ENCODE measurements around the gene SELE.
A peak's percentile ranks its signal among the peaks of the same experiment; 100 is the strongest.
"Not testable (repeated sequence)": the region's sequence is repeated elsewhere in the genome, so short reads cannot be mapped to it uniquely, and the experiment has no call there.

Gene SELE

GRCh38 chr1:169698976-169699375 is 34.9 kb downstream of the SELE start:
- Histone ChIP-seq H3K36me3 (ENCODE audit: control insufficient read depth, insufficient read depth, low read length) (no peaks in the 10 kb centered on the region), H3K9me3 (ENCODE audit: control insufficient read depth, insufficient read depth, low read length) (no peaks in the 10 kb centered on the region), H3K27me3 (ENCODE audit: control insufficient read depth, insufficient read depth, low read length) (0 out of 2 replicates have a peak, but pooled peaks cover 3% of the 10 kb centered on the region), H3K27ac (ENCODE audit: low read depth, low read length) (no peak overlapping the region), H3K4me1 (ENCODE audit: control insufficient read depth, insufficient read depth, low read length) (no peaks in the 10 kb centered on the region), H3K4me3 (ENCODE audit: low read depth, low read length) (no peak overlapping the region), H3K9ac (ENCODE audit: low read depth, low read length) (no peak overlapping the region)

DNA sequence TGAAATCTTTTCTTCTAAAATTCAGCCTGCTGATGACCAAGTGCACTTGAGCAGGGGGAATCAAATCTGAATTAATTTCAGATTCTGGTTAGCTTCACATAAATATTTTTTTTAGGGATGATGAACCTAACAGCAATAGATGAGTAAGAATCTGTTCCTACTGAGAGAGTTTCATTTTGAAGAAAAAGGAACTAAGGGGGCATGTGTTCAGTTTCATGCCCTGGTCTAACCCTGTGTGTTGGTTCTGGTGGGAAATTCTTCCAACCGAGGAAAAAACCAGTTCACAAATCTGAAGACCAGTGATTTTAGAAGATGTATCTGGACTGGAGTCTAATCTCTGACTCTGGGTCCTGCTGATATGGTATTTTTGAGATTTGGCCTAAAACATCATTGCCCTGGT is 36.1 kb downstream of the SELE start:
- H3K4me1 ChIP-seq (ENCODE audit: control insufficient read depth, insufficient read depth, low read length), result no peaks in the 10 kb centered on the region
- H3K4me3 ChIP-seq (ENCODE audit: low read depth, low read length), result no peak overlapping the region
- no peaks in the 10 kb centered on the region for H3K9me3 ChIP-seq (ENCODE audit: control insufficient read depth, insufficient read depth, low read length)
- H3K9ac ChIP-seq (ENCODE audit: low read depth, low read length), result no peak overlapping the region
- no peaks in the 10 kb centered on the region for H3K36me3 ChIP-seq (ENCODE audit: control insufficient read depth, insufficient read depth, low read length)
- H3K27me3 ChIP-seq (ENCODE audit: control insufficient read depth, insufficient read depth, low read length), result peaks cover 4% of the 10 kb centered on the region; the same call in 1 of the 2 replicates
- H3K27ac ChIP-seq (ENCODE audit: low read depth, low read length), result no peak overlapping the region

GRCh38 chr1:169696273-169697100 is 37.4 kb downstream of the SELE start:
- Histone ChIP-seq H3K27me3 (ENCODE audit: control insufficient read depth, insufficient read depth, low read length) (peaks cover 14% of the 10 kb centered on the region), H3K9ac (ENCODE audit: low read depth, low read length) (no peak overlapping the region), H3K27ac (ENCODE audit: low read depth, low read length) (no peak overlapping the region), H3K4me1 (ENCODE audit: control insufficient read depth, insufficient read depth, low read length) (0 out of 2 replicates have a peak, but pooled peaks cover 4% of the 10 kb centered on the region), H3K36me3 (ENCODE audit: control insufficient read depth, insufficient read depth, low read length) (no peaks in the 10 kb centered on the region), H3K9me3 (ENCODE audit: control insufficient read depth, insufficient read depth, low read length) (no peaks in the 10 kb centered on the region), H3K4me3 (ENCODE audit: low read depth, low read length) (no peak overlapping the region)

- no peak overlapping the region for H3K27ac ChIP-seq (ENCODE audit: low read depth, low read length)
- no peaks in the 10 kb centered on the region for H3K9me3 ChIP-seq (ENCODE audit: control insufficient read depth, insufficient read depth, low read length)
- H3K4me1 ChIP-seq (ENCODE audit: control insufficient read depth, insufficient read depth, low read length), result peaks cover 24% of the 10 kb centered on the region
- H3K9ac ChIP-seq (ENCODE audit: low read depth, low read length), result no peak overlapping the region
- H3K36me3 ChIP-seq (ENCODE audit: control insufficient read depth, insufficient read depth, low read length), result no peaks in the 10 kb centered on the region
- no peak overlapping the region for H3K4me3 ChIP-seq (ENCODE audit: low read depth, low read length)
- H3K27me3 ChIP-seq (ENCODE audit: control insufficient read depth, insufficient read depth, low read length), result peaks cover 34% of the 10 kb centered on the region
Observed at GRCh38 chr1:169694304-169695075, 39.4 kb downstream of the SELE start.

GRCh38 chr1:169692756-169693460 is 41.0 kb downstream of the SELE start:
- Histone ChIP-seq H3K9me3 (ENCODE audit: control insufficient read depth, insufficient read depth, low read length) (no peaks in the 10 kb centered on the region), H3K4me1 (ENCODE audit: control insufficient read depth, insufficient read depth, low read length) (peaks cover 25% of the 10 kb centered on the region), H3K4me3 (ENCODE audit: low read depth, low read length) (no peak overlapping the region), H3K36me3 (ENCODE audit: control insufficient read depth, insufficient read depth, low read length) (no peaks in the 10 kb centered on the region), H3K27ac (ENCODE audit: low read depth, low read length) (no peak overlapping the region), H3K27me3 (ENCODE audit: control insufficient read depth, insufficient read depth, low read length) (peaks cover 45% of the 10 kb centered on the region), H3K9ac (ENCODE audit: low read depth, low read length) (no peak overlapping the region)

- Histone ChIP-seq H3K9ac (ENCODE audit: low read depth, low read length) (no peak overlapping the region), H3K4me3 (ENCODE audit: low read depth, low read length) (peak overlapping the region; percentile 16; the same call in 1 of the 2 replicates), H3K9me3 (ENCODE audit: control insufficient read depth, insufficient read depth, low read length) (no peaks in the 10 kb centered on the region), H3K4me1 (ENCODE audit: control insufficient read depth, insufficient read depth, low read length) (peaks cover 25% of the 10 kb centered on the region), H3K27me3 (ENCODE audit: control insufficient read depth, insufficient read depth, low read length) (peaks cover 56% of the 10 kb centered on the region), H3K27ac (ENCODE audit: low read depth, low read length) (no peak overlapping the region), H3K36me3 (ENCODE audit: control insufficient read depth, insufficient read depth, low read length) (no peaks in the 10 kb centered on the region)
Observed at GRCh38 chr1:169690489-169690888, 43.4 kb downstream of the SELE start.

- Histone ChIP-seq H3K9me3 (ENCODE audit: control insufficient read depth, insufficient read depth, low read length) (no peaks in the 10 kb centered on the region), H3K27me3 (ENCODE audit: control insufficient read depth, insufficient read depth, low read length) (peaks cover 64% of the 10 kb centered on the region), H3K4me3 (ENCODE audit: low read depth, low read length) (no peak overlapping the region), H3K9ac (ENCODE audit: low read depth, low read length) (no peak overlapping the region), H3K27ac (ENCODE audit: low read depth, low read length) (no peak overlapping the region), H3K4me1 (ENCODE audit: control insufficient read depth, insufficient read depth, low read length) (peaks cover 25% of the 10 kb centered on the region), H3K36me3 (ENCODE audit: control insufficient read depth, insufficient read depth, low read length) (no peaks in the 10 kb centered on the region)
Observed at GRCh38 chr1:169689395-169689794, 44.5 kb downstream of the SELE start.

GRCh38 chr1:169688377-169688776 is 45.5 kb downstream of the SELE start:
- H3K4me3 ChIP-seq (ENCODE audit: low read depth, low read length); H3K27ac ChIP-seq (ENCODE audit: low read depth, low read length); H3K36me3 ChIP-seq (ENCODE audit: control insufficient read depth, insufficient read depth, low read length); H3K9me3 ChIP-seq (ENCODE audit: control insufficient read depth, insufficient read depth, low read length); H3K9ac ChIP-seq (ENCODE audit: low read depth, low read length): not testable (repeated sequence)
- Histone ChIP-seq H3K27me3 (ENCODE audit: control insufficient read depth, insufficient read depth, low read length) (peaks cover 73% of the 10 kb centered on the region), H3K4me1 (ENCODE audit: control insufficient read depth, insufficient read depth, low read length) (peaks cover 25% of the 10 kb centered on the region)

DNA sequence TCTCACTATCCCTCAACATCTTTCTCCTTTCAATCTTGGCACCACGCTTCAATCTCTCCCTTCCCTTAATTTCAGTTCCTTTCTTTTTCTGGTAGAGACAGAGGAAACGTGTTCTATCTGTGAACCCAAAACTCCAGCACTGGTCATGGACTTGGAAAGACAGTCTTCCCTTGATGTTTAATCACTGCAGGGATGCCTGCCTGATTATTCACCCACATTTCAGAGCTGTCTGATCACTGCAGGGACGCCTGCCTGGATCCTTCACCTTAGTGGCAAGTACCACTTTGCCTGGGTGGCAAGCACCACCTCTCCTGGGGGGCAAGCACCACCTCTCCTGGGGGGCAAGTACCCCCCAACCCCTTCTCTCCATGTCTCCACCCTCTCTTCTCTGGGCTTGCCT is 50.2 kb downstream of the SELE start:
- H3K27me3 ChIP-seq (ENCODE audit: control insufficient read depth, insufficient read depth, low read length), result peaks cover 80% of the 10 kb centered on the region
- no peak overlapping the region for H3K27ac ChIP-seq (ENCODE audit: low read depth, low read length)
- no peaks in the 10 kb centered on the region for H3K4me1 ChIP-seq (ENCODE audit: control insufficient read depth, insufficient read depth, low read length)
- H3K9me3 ChIP-seq (ENCODE audit: control insufficient read depth, insufficient read depth, low read length), result 0 out of 2 replicates have a peak, but pooled peaks cover 4% of the 10 kb centered on the region
- no peaks in the 10 kb centered on the region for H3K36me3 ChIP-seq (ENCODE audit: control insufficient read depth, insufficient read depth, low read length)
- H3K9ac ChIP-seq (ENCODE audit: low read depth, low read length), result no peak overlapping the region
- no peak overlapping the region for H3K4me3 ChIP-seq (ENCODE audit: low read depth, low read length)

DNA sequence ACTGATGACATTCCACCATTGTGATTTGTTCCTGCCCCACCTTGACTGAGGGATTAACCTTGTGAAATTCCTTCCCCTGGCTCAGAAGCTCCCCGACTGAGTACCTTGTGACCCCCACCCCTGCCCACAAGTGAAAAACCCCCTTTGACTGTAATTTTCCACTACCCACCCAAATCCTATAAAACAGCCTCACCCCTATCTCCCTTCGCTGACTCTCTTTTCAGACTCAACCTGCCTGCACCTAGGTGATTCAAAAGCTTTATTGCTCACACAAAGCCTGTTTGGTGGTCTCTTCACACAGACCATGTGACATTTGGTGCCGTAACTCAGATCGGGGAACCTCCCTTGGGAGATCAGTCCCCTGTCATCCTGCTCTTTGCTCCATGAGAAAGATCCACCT is 50.7 kb downstream of the SELE start:
- H3K4me3 ChIP-seq (ENCODE audit: low read depth, low read length); H3K4me1 ChIP-seq (ENCODE audit: control insufficient read depth, insufficient read depth, low read length); H3K36me3 ChIP-seq (ENCODE audit: control insufficient read depth, insufficient read depth, low read length); H3K27ac ChIP-seq (ENCODE audit: low read depth, low read length); H3K9me3 ChIP-seq (ENCODE audit: control insufficient read depth, insufficient read depth, low read length); H3K9ac ChIP-seq (ENCODE audit: low read depth, low read length): not testable (repeated sequence)
- peaks cover 79% of the 10 kb centered on the region for H3K27me3 ChIP-seq (ENCODE audit: control insufficient read depth, insufficient read depth, low read length)
